Stimulated activated CD8-positive, alpha-beta memory T cell treated with anti-CD3 and anti-CD28 coated beads, Interleukin-15, amount 100 ng/mL, for 4 hours (primary cell): ENCODE measurements around the gene BASP1.
"Not testable (repeated sequence)": the region's sequence is repeated elsewhere in the genome, so short reads cannot be mapped to it uniquely, and the experiment has no call there.

Source experiments
- DNase-seq, 2 donors: peaks; one replicate each; pipeline ENCODE4 v3.0.0-alpha.2; 2020; ENCODE audit warnings: low read depth in 2 of 2

Gene BASP1

GRCh38 chr5:17191574-17191973 lies 25.9 kb upstream of the BASP1 start:
- not testable (repeated sequence) for DNase-seq

- DNase-seq, result no peak
These were observed 25.2 kb upstream of the BASP1 start for GRCh38 chr5:17192191-17192590.

- no peak for DNase-seq
These were observed 21.4 kb upstream of the BASP1 start for GRCh38 chr5:17196024-17196423.

DNA sequence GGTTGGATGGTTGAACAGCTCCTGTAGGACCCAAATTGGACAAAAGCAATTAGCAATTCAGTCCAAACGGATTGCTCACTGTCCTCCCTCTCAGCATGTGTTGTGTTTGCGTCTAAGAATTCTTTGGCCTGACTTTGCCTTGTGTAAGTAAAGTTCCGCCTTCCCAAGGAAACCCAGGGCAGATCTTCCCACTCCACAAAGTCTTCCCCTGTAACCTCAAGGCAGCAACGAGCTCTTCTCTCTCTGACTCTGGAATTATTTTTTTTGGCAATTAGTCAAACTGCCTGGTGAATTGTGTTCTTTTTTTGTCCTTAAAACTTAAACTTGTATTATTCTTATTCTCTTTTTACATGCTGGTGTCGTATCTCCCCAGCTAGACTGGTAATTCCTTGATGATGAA lies 20.7 kb upstream of the BASP1 start:
- no peak for DNase-seq

GRCh38 chr5:17203329-17204132 lies 13.9 kb upstream of the BASP1 start:
- DNase-seq, result no peak

GRCh38 chr5:17204133-17204489 lies 13.3 kb upstream of the BASP1 start:
- DNase-seq, result no peak

DNA sequence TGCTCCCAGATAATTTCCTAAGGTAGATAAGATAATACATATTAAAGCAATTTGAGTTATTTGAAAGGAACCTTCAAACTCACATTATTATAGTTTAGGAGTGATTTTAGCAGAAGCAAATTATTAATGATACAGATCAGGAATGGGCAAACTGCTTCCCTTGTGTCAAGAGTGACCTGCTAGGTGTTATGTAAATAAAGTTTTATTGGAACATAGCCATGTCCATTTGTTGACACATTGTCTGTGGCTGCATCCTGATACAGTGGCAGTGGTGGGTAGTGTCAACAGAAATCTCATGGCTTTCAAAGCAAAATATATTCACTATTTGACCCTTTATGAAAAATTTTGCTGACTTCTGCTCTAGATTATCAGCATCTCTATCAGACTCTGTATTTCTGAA lies 11.4 kb upstream of the BASP1 start:
- DNase-seq, result no peak

DNA sequence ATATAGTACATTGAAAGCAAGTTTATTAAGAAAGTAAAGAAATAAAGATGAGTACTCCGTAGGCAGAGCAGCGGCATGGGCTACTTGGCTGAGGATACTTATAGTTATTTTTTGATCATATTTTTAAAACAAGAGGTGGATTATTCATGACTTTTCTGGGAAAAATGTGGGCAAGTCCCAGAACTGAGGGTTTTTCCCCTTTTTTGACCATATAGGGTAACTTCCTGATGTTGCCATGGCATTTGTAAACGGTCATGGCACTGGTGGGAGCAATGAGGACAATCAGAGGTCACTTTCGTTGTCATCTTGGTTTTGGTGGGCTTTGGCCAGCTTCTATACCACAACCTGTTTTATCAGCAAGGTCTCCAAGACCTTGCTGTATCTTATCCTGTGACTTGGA lies 5.2 kb upstream of the BASP1 start:
- DNase-seq, result no peak

GRCh38 chr5:17212996-17213395 lies 4.4 kb upstream of the BASP1 start:
- DNase-seq, result no peak

GRCh38 chr5:17213938-17214337 lies 3.5 kb upstream of the BASP1 start:
- no peak for DNase-seq

GRCh38 chr5:17214893-17215292 lies 2.5 kb upstream of the BASP1 start:
- no peak for DNase-seq

GRCh38 chr5:17215361-17215760 lies 2.1 kb upstream of the BASP1 start:
- DNase-seq, result no peak

DNA sequence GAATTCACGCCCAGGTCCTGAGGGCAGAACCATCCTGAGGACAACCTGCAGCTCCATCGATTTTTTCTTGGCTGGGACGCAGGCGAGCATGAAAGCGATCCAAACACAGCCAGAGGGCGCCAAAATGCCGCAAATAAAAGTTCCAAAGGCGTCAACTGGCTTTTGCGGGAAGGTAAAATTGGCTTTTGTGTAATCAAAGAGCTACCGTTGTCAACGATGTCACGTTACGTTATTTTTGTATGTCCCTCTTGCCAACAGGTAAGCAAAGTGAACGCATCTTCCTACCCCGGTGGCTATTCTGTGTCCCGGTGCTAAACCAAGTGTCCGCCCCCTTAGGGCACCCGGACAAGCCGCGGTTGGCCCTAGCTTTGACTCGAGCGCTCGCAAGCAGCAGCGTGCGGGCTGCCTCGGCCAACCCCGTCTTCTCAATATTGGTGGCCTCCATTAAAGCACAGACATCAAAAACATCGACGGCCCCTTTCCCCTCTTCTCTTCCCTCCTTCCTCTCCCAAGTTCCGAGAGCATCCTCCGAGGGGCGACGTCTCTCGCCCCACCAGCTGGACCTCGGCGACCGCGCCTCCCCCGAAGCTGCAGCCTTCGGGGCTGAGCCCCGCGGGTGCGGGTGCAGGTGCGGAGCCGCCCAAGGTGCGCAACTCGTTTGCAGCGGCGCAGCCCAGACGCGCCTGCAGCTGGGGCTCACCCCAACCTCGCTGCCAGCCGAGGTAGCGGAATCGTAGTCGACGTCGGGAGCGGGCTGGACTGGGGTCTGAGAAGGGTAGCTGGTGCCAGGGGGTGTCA lies 1.1 kb upstream of the BASP1 start:
- DNase-seq, result no peak

DNA sequence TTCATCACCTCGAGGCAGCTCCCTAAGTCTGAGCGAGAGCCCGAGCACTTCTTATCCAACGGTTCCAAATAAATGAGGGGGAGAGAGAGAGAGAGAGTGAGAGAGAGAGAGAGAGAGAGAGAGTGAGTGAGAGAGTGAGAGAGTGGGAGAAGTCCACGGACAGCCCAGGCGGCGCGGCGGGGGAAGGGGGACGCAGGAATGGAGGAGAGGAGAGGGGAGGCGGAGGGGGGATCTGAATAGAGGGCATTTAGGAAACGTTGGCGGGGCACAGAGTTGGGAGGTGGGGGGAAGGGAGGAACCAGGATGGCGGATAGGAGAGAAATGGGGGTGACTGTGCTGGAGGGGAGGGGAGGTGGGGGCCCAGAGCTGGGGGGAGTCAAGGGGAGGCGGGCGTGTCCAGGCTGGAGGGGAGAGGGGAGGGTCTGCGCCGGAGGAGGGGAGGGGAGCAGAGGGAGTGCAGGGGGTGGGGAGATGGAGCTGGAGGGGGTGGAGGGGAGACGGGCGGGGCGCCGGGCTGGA lies 398 bp upstream of the BASP1 start:
- DNase-seq, result no peak

DNA sequence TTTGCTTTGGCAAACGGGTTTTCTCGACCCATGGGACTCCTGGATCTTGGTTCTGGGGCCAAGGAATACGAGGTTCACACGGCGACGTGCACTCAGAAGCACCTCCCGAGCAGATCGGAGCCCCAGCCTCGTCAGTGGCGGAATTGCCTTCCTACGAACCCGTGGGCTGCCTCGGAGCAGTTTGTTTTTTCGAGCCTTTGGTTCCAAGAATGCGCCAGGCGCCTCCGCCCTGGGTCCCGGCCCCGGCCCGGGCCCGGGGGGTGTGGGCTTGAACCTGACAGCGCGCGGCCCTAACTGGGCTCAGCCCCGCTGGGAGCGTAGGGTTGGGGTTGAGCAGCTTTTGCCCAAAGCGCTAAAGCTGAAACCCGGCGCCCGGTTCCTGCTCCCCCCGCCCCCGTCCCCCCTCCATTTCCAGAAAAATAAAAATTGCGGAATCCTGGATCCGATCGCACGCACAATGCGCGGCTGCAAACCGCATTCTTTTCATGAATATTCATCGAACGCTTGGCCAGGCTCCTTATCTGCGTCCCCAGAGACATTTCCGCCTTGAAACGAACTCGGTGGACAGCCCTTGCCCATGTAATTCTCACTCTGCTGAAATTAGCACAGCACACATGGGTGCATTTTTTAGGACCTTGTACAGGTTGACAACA lies 1.0 kb downstream of the BASP1 start:
- no peak for DNase-seq

GRCh38 chr5:17219006-17219422 lies 1.6 kb downstream of the BASP1 start:
- no peak for DNase-seq

- DNase-seq, result no peak
These were observed 2.0 kb downstream of the BASP1 start for GRCh38 chr5:17219469-17219868.

DNA sequence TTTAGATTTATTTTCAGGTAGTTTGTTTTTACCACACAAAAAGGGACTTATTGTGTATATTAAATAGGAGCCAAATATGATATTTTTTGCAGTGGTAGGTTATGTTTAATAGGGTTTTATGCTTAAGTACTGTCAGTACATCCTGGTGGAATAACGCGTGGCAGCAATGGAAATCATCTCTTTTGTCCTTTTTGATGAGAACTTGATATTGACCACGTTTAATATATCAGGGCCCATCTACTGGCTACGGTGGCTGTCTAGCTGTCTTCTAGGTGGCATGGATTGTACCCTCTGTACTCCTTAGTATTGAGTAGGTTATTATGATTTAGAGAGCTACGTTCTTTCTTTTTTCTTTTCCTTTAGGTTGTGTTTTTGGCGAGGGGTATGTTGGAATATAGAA lies 2.6 kb downstream of the BASP1 start:
- no peak for DNase-seq

DNA sequence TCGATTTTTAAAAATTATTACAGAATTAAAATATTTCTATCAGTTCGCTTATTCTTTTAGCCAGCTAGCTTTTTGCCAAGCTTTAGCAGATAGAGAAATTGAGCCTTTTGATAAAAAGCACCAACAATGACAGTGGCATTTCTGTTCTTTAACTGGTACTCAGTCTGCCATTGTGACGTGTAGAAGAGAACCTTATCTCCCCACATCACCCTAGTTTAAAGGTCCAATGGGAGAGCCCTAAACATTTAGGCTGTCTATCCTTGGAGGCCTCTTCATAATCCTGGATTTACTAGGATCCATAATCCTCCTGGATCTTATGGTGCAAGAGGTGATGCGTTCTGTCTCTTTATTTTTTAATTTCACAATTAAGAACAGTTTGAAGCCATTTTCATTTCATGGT lies 3.0 kb downstream of the BASP1 start:
- no peak for DNase-seq

DNA sequence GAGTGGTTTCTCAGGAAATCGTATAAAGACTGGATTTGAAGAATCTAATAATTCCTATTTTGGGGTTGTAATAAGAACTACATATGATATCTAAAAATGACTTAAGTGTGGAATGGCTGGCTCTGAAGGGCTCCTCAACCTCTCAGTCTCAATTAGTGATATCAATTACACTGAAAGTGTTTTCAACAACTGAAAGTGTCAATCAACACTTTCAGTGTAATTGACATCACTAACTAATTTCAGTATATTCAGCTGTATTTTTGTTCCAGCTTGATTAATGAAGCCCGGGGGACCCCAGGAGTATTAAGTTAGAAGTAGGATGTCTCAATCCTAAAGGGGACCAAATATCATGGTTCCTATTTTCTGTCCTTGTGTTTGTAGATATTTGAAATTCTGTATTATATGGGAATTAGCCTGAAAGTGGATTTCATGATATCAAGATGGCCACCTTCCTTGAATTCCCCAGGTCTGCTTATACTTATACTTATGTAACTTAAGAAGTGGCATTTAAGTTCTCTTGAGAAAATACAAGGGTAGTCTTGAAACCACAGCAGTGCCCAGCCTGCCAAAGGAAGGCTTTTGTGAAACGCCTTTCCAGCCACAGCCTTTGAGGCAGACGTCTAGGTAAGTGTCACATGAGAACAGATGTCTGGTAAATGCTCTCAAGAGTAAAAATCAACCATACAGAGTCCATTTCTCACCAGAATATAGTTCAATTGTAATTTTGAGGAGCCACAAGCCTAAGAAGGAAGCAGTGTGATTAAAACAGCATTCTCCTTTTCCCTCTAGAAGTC lies 4.6 kb downstream of the BASP1 start:
- no peak for DNase-seq

DNA sequence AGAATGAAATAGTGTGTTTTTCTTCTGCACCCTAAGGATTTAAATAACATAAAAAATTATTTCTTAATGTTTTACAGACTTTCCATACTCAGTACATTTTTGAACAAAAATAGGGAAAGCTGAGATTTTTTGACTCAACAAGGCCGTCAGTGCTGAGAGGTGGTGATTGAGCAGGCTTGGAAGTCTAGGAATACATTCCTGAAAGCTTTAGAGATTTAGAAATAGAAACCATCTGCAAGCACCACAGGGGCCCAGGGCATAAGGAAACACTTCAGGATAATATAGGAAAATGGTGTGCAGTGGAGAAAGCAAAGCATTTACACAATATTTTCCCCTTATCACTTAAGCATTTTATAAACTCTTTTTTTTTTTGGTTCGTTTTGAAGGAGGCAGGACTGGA lies 5.2 kb downstream of the BASP1 start:
- no peak for DNase-seq
